ENCODE results near the gene TPK1. TPM values are rescaled to one million over a fixed set of nuclear protein-coding genes. Genes with fewer than 3 reads are reported as not detected.

The TPK1 gene
- total and polyA plus RNA-seq, 2 of the 4 experiments (the other 2 are of a cell fraction) = 0.38 to 1.8 TPM

GRCh38 chr7:144857463-144857862 lies 21.6 kb upstream of the TPK1 start:
- Histone ChIP-seq H3K4me2 (ENCODE audit: low read depth, low read length) (no peak overlapping the region), H3K9ac (ENCODE audit: low read depth, low read length) (no peak overlapping the region), H4K20me1 (ENCODE audit: insufficient read depth, low read length) (no peaks in the 10 kb centered on the region), H3K27ac (ENCODE audit: insufficient read depth, low read length) (no peak overlapping the region), H4K91ac (ENCODE audit: insufficient read depth, low read depth, low read length) (no peak overlapping the region), H3K4me1 (ENCODE audit: control insufficient read depth, insufficient read depth, low read length) (no peaks in the 10 kb centered on the region), H3K14ac (replicated peaks; ENCODE audit: low read depth, low read length) (no peak overlapping the region), H2AFZ (replicated peaks; ENCODE audit: low read length, poor library complexity) (no peak overlapping the region), H2BK5ac (ENCODE audit: low read depth, low read length, poor library complexity, severe bottlenecking) (no peak overlapping the region), H3K56ac (ENCODE audit: extremely low read depth, insufficient read depth, low read length) (no peak overlapping the region), H3K4ac (ENCODE audit: low read depth, low read length) (no peak overlapping the region), H3K4me3 (ENCODE audit: insufficient read depth, low read depth, low read length) (no peak overlapping the region), H4K8ac (ENCODE audit: low read depth in 2 of 2, low read length in 2 of 2) (no peak overlapping the region), H3K18ac (ENCODE audit: low read depth, low read length) (no peak overlapping the region), H3K36me3 (ENCODE audit: control insufficient read depth, insufficient read depth, low read length) (no peaks in the 10 kb centered on the region), H3K27me3 (ENCODE audit: control insufficient read depth, insufficient read depth, low read length) (no peaks in the 10 kb centered on the region), H2AK9ac (replicated peaks; ENCODE audit: low read depth, low read length, poor library complexity) (no peak overlapping the region), H3K79me1 (ENCODE audit: low read depth in 1 of 2, low read length in 2 of 2) (no peaks in the 10 kb centered on the region), H2BK20ac (ENCODE audit: low read depth, low read length) (no peak overlapping the region), H2AK5ac (ENCODE audit: low read depth, low read length) (no peak overlapping the region), H2BK15ac (ENCODE audit: low read depth, low read length) (no peak overlapping the region), H3K23ac (ENCODE audit: low read depth, low read length) (no peak overlapping the region), H3K9me1 (ENCODE audit: insufficient read depth, low read length) (no peaks in the 10 kb centered on the region), H2BK120ac (ENCODE audit: low read depth, low read length) (no peak overlapping the region), H3K9me3 (ENCODE audit: control insufficient read depth, insufficient read depth, low read length) (no peaks in the 10 kb centered on the region; the same call in 1 of the 2 replicates), H4K5ac (ENCODE audit: low read depth, low read length) (no peak overlapping the region)
- ATAC-seq (ENCODE audit: low read depth) (no peak), DNase-seq (no peak)
- TF ChIP-seq POLR2A (IDR thresholded peaks at IDR 0.05; ENCODE audit: low read depth, low read length) = no peak
- no peak for TF ChIP-seq RAD21 (IDR thresholded peaks at IDR 0.05; ENCODE audit: low read length)
- no peak for TF ChIP-seq MAZ (IDR thresholded peaks at IDR 0.05; ENCODE audit: borderline replicate concordance, low read depth, low read length)
- TF ChIP-seq USF2 (IDR thresholded peaks at IDR 0.05; ENCODE audit: low read depth, low read length) = no peak
- TF ChIP-seq NFE2L2 (IDR thresholded peaks at IDR 0.05; ENCODE audit: low read depth, low read length) = no peak
- no peak for TF ChIP-seq ELK1 (IDR thresholded peaks at IDR 0.05; ENCODE audit: borderline replicate concordance, low read depth, low read length)
- TF ChIP-seq SMC3 (IDR thresholded peaks at IDR 0.05; ENCODE audit: low read depth, low read length) = no peak
- TF ChIP-seq RFX5 (IDR thresholded peaks at IDR 0.05; ENCODE audit: low read depth, low read length) = no peak
- no peak for TF ChIP-seq BHLHE40 (IDR thresholded peaks at IDR 0.05; ENCODE audit: low read depth, low read length)
- no peak for TF ChIP-seq MXI1 (IDR thresholded peaks at IDR 0.05; ENCODE audit: borderline replicate concordance, low read depth, low read length)
- no peak for TF ChIP-seq MAFK (IDR thresholded peaks at IDR 0.05; ENCODE audit: low read depth, low read length)
- no peak for TF ChIP-seq RCOR1 (IDR thresholded peaks at IDR 0.05; ENCODE audit: insufficient replicate concordance, low read length)
- TF ChIP-seq CTCF (conservative IDR thresholded peaks at IDR 0.05; ENCODE audit: low read depth, low read length) = no peak
- TF ChIP-seq CHD1 (IDR thresholded peaks at IDR 0.05; ENCODE audit: low read depth, low read length) = no peak
- no peak for TF ChIP-seq CEBPB (IDR thresholded peaks at IDR 0.05; ENCODE audit: low read depth, low read length)
- no peak for TF ChIP-seq FOS (IDR thresholded peaks at IDR 0.05; ENCODE audit: low read depth, low read length)
- ChIA-PET CTCF (no interaction called here), POLR2A (ENCODE audit: unreplicated experiment) (no interaction called here)
- intact Hi-C loops (cut with micrococcal nuclease) (no loop called here), dilution Hi-C loops (cut with HindIII; ENCODE audit: low sequenced_read_pairs, unreplicated experiment) (no loop called here), in situ Hi-C loops (cut with MboI; ENCODE audit: low sequenced_read_pairs) (no loop called here)
- no TSS peak for BruUV-seq (replicated peaks)
- WGBS, 2 experiments (ENCODE audit: extremely low coverage in 2 of 2, insufficient read length in 1 of 2) = no CpG with 5 or more reads among the region's 1 CpG
